Measurements from ENCODE around the gene AGAP1. TPM values are rescaled to one million over a fixed set of nuclear protein-coding genes. Genes with fewer than 3 reads are reported as not detected.

AGAP1 gene
- total RNA-seq, 4 donors from 2014 or later = 13.7 to 18.5 (median 17.1) TPM

DNA sequence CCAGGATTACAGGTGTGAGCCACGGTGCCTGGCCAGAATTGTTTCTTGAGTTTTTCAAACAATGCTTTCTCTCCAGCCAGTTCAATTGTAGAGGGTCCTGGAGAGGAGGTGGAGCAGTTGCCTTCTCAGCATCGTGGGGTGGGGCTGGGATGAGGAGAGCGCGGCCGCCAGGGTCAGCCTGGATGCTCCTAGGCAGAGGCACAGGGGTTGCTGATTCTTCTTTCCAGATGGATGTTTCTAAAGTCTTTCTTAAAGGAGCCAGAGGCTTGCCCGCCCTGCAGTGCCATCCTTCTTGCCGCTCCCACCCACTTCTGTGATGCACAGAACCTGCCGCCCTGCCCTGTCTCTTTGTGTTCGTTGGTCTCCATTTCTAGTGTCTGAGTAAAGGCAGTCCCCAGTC is 61.1 kb downstream of the AGAP1 start:
- DNase-seq (ENCODE audit: low spot score in 2 of 2) = no peak
- intact Hi-C loops (cut with DNase I; ENCODE audit: low total_unique reads) = no loop called here

GRCh38 chr2:235555371-235555770 is 61.5 kb downstream of the AGAP1 start:
- intact Hi-C loops (cut with DNase I; ENCODE audit: low total_unique reads) = no loop called here
- WGBS, 2 donors = 70 to 82% methylated on average over 6 of the region's 6 CpGs
- H3K4me3 ChIP-seq (ENCODE audit: low read depth, poor library complexity, severe bottlenecking) = no peak overlapping the region
- DNase-seq (ENCODE audit: low spot score in 2 of 2) = no peak
- TF ChIP-seq POLR2A (IDR thresholded peaks at IDR 0.05) = no peak
- TF ChIP-seq, protein P1, sequence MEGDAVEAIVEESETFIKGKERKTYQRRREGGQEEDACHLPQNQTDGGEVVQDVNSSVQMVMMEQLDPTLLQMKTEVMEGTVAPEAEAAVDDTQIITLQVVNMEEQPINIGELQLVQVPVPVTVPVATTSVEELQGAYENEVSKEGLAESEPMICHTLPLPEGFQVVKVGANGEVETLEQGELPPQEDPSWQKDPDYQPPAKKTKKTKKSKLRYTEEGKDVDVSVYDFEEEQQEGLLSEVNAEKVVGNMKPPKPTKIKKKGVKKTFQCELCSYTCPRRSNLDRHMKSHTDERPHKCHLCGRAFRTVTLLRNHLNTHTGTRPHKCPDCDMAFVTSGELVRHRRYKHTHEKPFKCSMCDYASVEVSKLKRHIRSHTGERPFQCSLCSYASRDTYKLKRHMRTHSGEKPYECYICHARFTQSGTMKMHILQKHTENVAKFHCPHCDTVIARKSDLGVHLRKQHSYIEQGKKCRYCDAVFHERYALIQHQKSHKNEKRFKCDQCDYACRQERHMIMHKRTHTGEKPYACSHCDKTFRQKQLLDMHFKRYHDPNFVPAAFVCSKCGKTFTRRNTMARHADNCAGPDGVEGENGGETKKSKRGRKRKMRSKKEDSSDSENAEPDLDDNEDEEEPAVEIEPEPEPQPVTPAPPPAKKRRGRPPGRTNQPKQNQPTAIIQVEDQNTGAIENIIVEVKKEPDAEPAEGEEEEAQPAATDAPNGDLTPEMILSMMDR (IDR thresholded peaks at IDR 0.05) = no peak

More for the DNA sequence above, 61.1 kb downstream of the AGAP1 start:
- no peak overlapping the region for H3K4me3 ChIP-seq (ENCODE audit: low read depth, poor library complexity, severe bottlenecking)
- WGBS, 2 donors = 89 to 95% methylated on average over 9 of the region's 9 CpGs
- TF ChIP-seq POLR2A (IDR thresholded peaks at IDR 0.05) = no peak
- TF ChIP-seq, protein P1 (IDR thresholded peaks at IDR 0.05) = no peak

DNA sequence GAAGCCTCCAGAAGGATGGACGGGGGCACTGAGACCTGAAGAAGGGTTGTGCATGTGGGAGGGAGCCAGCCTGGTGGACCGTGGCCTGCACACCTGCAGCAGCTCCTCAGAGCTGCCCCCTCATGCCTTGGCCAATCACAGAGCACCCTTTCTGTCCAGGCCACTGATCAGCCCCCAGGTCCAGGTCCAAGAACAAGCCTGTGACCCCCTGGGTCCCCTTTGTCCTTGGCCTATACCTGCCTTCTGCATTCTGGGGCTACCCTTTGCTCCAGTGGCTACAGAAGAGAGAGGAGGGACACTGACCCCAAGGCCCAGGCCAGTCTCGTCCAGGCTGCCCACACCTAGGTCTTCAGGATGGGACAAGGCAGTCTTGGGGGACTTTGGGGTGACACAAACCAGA is 62.2 kb downstream of the AGAP1 start:
- no peak overlapping the region for H3K4me3 ChIP-seq (ENCODE audit: low read depth, poor library complexity, severe bottlenecking)
- TF ChIP-seq, protein P1 (IDR thresholded peaks at IDR 0.05) = no peak
- TF ChIP-seq POLR2A (IDR thresholded peaks at IDR 0.05) = no peak
- WGBS, 2 donors = 86 to 97% methylated on average over 3 of the region's 3 CpGs
- DNase-seq (ENCODE audit: low spot score in 2 of 2) = no peak
- intact Hi-C loops (cut with DNase I; ENCODE audit: low total_unique reads) = no loop called here

GRCh38 chr2:235556901-235557300 is 63.1 kb downstream of the AGAP1 start:
- WGBS, 2 donors = 92 to 95% methylated on average over 8 of the region's 8 CpGs
- no peak for DNase-seq (ENCODE audit: low spot score in 2 of 2)
- intact Hi-C loops (cut with DNase I; ENCODE audit: low total_unique reads) = no loop called here
- TF ChIP-seq POLR2A (IDR thresholded peaks at IDR 0.05) = no peak
- TF ChIP-seq, protein P1 (IDR thresholded peaks at IDR 0.05) = no peak
- no peak overlapping the region for H3K4me3 ChIP-seq (ENCODE audit: low read depth, poor library complexity, severe bottlenecking)

GRCh38 chr2:235557903-235558302 is 64.1 kb downstream of the AGAP1 start:
- 90 to 96% methylated on average over 9 of the region's 9 CpGs for WGBS, 2 donors

DNA sequence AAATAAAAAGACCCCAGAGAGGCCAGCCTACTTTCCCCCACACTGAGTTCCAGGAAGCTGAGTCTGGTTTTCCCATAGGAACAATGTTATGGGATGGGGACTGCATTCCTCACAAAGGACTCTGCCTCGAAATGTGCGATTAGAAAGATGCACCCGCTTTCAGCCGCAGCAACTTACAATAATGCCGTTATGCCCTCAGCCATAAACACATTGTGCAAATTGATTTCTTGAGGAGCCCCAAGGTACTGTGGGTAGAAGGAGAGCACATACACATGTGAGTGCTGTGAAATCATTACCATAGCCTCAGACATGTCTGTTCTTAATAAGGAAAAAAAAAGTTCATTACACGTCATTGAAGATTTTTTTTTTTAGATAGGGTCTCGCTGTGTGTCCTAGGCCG is 64.7 kb downstream of the AGAP1 start:
- WGBS, 2 donors = 83 to 90% methylated on average over 8 of the region's 8 CpGs
- no peak for DNase-seq (ENCODE audit: low spot score in 2 of 2)
- TF ChIP-seq, protein P1 (IDR thresholded peaks at IDR 0.05) = no peak
- no peak for TF ChIP-seq POLR2A (IDR thresholded peaks at IDR 0.05)
- intact Hi-C loops (cut with DNase I; ENCODE audit: low total_unique reads) = no loop called here
- H3K4me3 ChIP-seq (ENCODE audit: low read depth, poor library complexity, severe bottlenecking) = no peak overlapping the region

More at GRCh38 chr2:235557903-235558302, 64.1 kb downstream of the AGAP1 start:
- no peak overlapping the region for H3K4me3 ChIP-seq (ENCODE audit: low read depth, poor library complexity, severe bottlenecking)
- no peak for DNase-seq (ENCODE audit: low spot score in 2 of 2)
- intact Hi-C loops (cut with DNase I; ENCODE audit: low total_unique reads) = no loop called here
- TF ChIP-seq, protein P1 (IDR thresholded peaks at IDR 0.05) = no peak
